Epithelial cell of proximal tubule (primary cell): ENCODE measurements around the gene HDGF. TPM values are rescaled to one million over a fixed set of nuclear protein-coding genes. Genes with fewer than 3 reads are reported as not detected.

Experiments
- DNase-seq: peaks from one replicate; pipeline ENCODE4 v3.0.0-alpha.2; 2011; ENCODE audit warnings: low read depth
- H3K4me3 ChIP-seq: 2 replicates; pipeline ENCODE4 v1.5.1; 2011; ENCODE audit warnings: low read depth, mild to moderate bottlenecking, low read length
- CTCF ChIP-seq: conservative IDR thresholded peaks from 2 replicates; pipeline ENCODE4 v1.5.1; 2012; ENCODE audit warnings: low read depth, mild to moderate bottlenecking, low read length
- total RNA-seq: library from RNA; depleted of rRNA; stranded (reverse); fragments of >200 nt; gene quantifications from 2 replicates; pipeline ENCODE4 v1.2.3, GENCODE V29; 2015

HDGF gene
- total RNA-seq, 1 donor from 2014 or later, result 279 TPM

DNA sequence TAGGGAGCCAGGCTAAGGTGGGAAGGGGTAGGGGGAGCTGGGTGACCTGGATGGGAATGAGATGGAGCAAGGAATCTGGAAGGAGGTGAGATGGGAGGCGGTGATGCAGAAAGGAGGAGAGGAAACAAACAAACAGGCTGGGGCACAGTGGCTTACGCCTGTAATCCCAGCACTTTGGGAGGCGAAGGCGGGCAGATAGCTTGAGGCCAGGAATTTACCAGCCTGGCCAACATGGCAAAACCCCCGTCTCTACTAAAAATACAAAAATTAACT, 56.8 kb downstream of the HDGF start:
- no peak for DNase-seq
- TF ChIP-seq CTCF, result no peak
- no peak overlapping the region for H3K4me3 ChIP-seq

- no peak for TF ChIP-seq CTCF
- no peak for DNase-seq
- no peak overlapping the region for H3K4me3 ChIP-seq
These were observed 57.4 kb downstream of the HDGF start for GRCh38 chr1:156693848-156694689.

DNA sequence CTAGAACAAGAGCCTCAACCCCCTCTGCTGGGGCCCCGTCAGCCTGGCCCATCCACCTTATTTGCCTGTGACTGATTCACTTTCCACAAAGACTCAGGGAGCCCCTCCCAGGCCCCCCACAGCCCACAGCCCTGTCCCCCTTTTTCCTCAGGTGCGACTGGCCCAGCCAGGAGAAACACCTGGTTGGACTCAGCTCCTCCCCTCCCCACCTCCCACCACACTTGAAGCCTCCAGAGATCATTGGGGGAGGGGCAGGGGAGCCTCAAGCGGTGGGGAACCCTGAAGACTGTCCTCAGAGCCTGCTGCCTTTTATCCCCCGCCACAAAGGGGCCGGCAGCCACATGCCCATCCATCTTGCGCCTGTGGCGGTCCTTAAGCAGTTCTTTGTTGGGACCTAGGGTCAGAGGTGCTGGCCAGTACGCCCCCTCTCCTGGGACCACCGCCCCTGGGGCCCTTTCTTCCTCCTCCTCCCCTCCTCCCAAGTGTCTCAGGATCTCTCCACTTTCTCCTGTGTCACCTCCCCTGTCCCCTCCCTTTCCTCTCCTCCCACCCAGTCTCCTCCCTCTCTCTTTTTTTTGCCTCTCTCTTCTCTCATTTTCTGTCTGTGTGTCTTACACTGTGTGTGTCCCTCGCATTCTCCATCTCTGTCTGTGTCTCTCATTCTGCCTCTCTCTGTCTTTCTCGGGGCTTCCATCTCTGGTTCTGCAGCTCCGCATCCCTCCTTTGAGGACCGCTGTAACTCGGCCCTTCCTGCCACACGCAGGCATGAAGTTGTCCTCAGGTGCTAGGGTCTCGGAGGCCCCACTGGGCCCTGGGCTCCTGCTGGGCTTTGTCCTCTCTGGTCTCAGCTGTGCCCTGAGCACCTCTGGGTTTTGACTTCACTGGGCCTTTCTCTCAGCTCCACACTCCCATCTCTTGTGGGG, 58.3 kb downstream of the HDGF start:
- TF ChIP-seq CTCF, result no peak
- no peak for DNase-seq
- no peak overlapping the region for H3K4me3 ChIP-seq

GRCh38 chr1:156692441-156692924, 59.0 kb downstream of the HDGF start:
- H3K4me3 ChIP-seq, result no peak overlapping the region
- DNase-seq, result no peak
- no peak for TF ChIP-seq CTCF

Other genes with a start within 250 kb of the HDGF start
- 65.0 and 65.3 TPM in 2 replicates for gene IQGAP3, start 179.1 kb downstream of the HDGF start, total RNA-seq
- not detected in 2 replicates for gene TTC24, start 172.0 kb downstream of the HDGF start, total RNA-seq
- 124 and 127 TPM in 2 replicates for gene NAXE, start 159.9 kb downstream of the HDGF start, total RNA-seq
- gene GPATCH4, start 150.2 kb downstream of the HDGF start, total RNA-seq, result 15.9 and 22.9 TPM in 2 replicates
- not detected in 2 replicates for gene HAPLN2, start 132.3 kb downstream of the HDGF start, total RNA-seq
- not detected in 2 replicates for gene BCAN, start 109.6 kb downstream of the HDGF start, total RNA-seq
- gene NES, start 74.3 kb downstream of the HDGF start, total RNA-seq, result 11.6 and 70.2 TPM in 2 replicates
- 12.2 and 77.1 TPM in 2 replicates for gene CRABP2, start 46.1 kb downstream of the HDGF start, total RNA-seq
- 6.9 and 19.9 TPM in 2 replicates for gene METTL25B, start 23.2 kb downstream of the HDGF start, total RNA-seq
- 19.4 and 26.4 TPM in 2 replicates for gene ISG20L2, start 22.9 kb downstream of the HDGF start, total RNA-seq
- gene MRPL24, start 10.6 kb downstream of the HDGF start, total RNA-seq, result 47.7 and 65.8 TPM in 2 replicates
- 49.5 and 51.2 TPM in 2 replicates for gene PRCC, start 15.9 kb upstream of the HDGF start, total RNA-seq
- 2.0 and 3.5 TPM in 2 replicates for gene SH2D2A, start 65.2 kb upstream of the HDGF start, total RNA-seq
- not detected in 2 replicates for gene INSRR, start 107.4 kb upstream of the HDGF start, total RNA-seq
- not detected in 2 replicates for gene NTRK1, start 109.2 kb upstream of the HDGF start, total RNA-seq
- gene PEAR1, start 142.0 kb upstream of the HDGF start, total RNA-seq, result 19.0 and 20.8 TPM in 2 replicates
- not detected in 2 replicates for gene LRRC71, start 169.0 kb upstream of the HDGF start, total RNA-seq